Measurements from ENCODE around the gene RPE65. TPM values are rescaled to one million over a fixed set of nuclear protein-coding genes. Genes with fewer than 3 reads are reported as not detected.

The RPE65 gene
- total RNA-seq, 1 donor from 2014 or later = 0.14 TPM

DNA sequence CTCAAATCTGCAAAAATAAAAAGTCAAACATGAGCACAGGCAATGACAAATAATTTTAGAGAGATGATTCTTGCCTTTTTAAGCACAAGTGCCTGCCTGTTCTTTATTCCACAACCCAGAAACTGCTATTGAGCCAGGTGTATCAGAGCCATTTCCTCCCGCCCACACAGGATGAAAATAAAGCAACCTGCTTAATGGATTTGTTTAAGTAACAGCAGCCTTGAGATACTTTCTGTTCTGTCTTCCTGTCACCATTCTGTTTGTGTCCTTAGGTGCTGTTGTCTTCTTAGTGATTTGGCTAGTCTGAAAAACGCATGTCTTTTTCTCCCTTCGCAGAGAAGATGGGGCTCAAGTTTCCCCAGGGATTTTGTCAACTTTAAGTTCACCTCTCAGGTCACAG, 11.4 kb downstream of the RPE65 start:
- Mint-ChIP-seq H3K9me3 (peaks cover 6% of the 10 kb centered on the region), H3K4me1 (ENCODE audit: unreplicated experiment) (peaks cover 7% of the 10 kb centered on the region), H3K27ac (no peak overlapping the region), H3K4me3 (no peak overlapping the region), H3K27me3 (peaks cover 15% of the 10 kb centered on the region), H3K36me3 (no peaks in the 10 kb centered on the region)
- TF ChIP-seq, protein P1, sequence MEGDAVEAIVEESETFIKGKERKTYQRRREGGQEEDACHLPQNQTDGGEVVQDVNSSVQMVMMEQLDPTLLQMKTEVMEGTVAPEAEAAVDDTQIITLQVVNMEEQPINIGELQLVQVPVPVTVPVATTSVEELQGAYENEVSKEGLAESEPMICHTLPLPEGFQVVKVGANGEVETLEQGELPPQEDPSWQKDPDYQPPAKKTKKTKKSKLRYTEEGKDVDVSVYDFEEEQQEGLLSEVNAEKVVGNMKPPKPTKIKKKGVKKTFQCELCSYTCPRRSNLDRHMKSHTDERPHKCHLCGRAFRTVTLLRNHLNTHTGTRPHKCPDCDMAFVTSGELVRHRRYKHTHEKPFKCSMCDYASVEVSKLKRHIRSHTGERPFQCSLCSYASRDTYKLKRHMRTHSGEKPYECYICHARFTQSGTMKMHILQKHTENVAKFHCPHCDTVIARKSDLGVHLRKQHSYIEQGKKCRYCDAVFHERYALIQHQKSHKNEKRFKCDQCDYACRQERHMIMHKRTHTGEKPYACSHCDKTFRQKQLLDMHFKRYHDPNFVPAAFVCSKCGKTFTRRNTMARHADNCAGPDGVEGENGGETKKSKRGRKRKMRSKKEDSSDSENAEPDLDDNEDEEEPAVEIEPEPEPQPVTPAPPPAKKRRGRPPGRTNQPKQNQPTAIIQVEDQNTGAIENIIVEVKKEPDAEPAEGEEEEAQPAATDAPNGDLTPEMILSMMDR (conservative IDR thresholded peaks at IDR 0.05) = no peak
- DNase-seq (ENCODE audit: extremely low spot score, unreplicated experiment) = no peak

DNA sequence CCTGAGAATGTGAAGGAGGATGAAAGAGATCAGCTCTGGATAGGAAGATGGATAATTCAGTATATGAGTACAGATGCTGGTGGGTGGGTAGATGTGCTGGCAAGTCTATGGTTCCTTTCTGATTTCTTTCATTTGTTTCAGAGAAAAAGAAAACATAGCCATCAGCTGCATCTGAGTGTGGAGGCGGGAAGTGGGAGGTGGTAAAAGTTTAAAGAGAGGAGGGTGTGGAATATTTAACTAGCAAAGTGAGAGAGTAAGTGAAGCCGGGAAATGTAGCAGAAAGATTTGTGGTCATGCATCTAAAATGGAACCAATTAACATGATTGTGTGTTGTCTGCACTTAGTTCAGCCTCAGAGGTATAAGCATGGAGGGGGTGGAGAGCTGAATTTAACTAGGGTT, 16.4 kb downstream of the RPE65 start:
- H3K4me1 Mint-ChIP-seq (ENCODE audit: unreplicated experiment) = peaks cover 2% of the 10 kb centered on the region
- DNase-seq (ENCODE audit: extremely low spot score, unreplicated experiment) = no peak
- no peak overlapping the region for H3K4me3 Mint-ChIP-seq
- no peaks in the 10 kb centered on the region for H3K36me3 Mint-ChIP-seq
- no peak overlapping the region for H3K27ac Mint-ChIP-seq
- no peaks in the 10 kb centered on the region for H3K9me3 Mint-ChIP-seq
- TF ChIP-seq, protein P1 (conservative IDR thresholded peaks at IDR 0.05) = no peak
- H3K27me3 Mint-ChIP-seq = peaks cover 2% of the 10 kb centered on the region

DNA sequence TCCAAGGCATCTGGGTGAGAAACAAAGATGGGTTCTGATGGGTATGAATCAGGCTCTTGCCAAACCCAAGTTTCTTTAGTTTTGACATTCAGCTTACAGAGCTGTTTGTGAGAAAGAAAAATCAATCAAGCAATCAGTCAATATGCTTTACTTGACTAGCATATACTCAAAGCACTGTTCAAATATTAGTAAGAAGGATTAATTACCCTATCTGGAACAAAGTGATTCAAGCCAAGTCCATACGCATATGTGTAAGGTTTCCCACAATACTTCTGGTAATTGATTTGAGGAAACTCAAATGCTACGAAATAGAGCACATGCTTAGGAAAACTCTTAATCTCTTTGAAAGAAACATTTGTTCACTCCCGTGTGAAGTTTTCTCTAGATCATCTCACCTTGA, 18.7 kb downstream of the RPE65 start:
- Mint-ChIP-seq H3K27me3 (no peaks in the 10 kb centered on the region), H3K9me3 (no peaks in the 10 kb centered on the region), H3K36me3 (no peaks in the 10 kb centered on the region), H3K4me3 (no peak overlapping the region), H3K4me1 (ENCODE audit: unreplicated experiment) (no peaks in the 10 kb centered on the region), H3K27ac (no peak overlapping the region)
- DNase-seq (ENCODE audit: extremely low spot score, unreplicated experiment) = no peak
- TF ChIP-seq, protein P1 (conservative IDR thresholded peaks at IDR 0.05) = no peak

DNA sequence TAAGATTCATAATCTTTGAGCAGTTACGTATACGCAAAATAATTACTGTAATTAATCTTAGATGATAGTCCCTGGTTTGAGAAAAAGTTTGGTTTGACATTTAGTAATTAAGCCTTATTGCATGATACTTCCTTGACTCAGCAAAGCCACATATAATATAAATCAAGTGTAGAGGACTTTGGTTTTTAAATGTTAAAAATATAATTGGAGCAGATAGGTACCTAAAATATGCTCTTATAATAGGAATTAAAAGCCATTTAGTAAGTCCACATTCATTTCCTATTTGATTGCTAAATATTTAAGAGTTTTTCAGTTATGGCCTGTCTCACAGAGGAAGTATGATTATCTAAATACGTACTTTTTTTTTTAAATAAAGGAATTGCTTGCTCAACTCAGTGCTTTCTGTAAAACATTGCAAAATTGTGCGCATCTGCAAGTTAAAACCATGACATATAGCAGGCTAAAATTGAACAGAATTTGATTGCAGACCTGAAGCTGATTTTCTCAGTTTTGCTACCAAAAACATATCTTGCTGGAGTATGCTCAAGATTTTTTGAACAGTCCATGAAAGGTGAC, 20.4 kb downstream of the RPE65 start:
- no peak for DNase-seq (ENCODE audit: extremely low spot score, unreplicated experiment)
- TF ChIP-seq, protein P1 (conservative IDR thresholded peaks at IDR 0.05) = no peak
- H3K36me3 Mint-ChIP-seq = no peaks in the 10 kb centered on the region
- H3K4me3 Mint-ChIP-seq = no peak overlapping the region
- no peak overlapping the region for H3K27ac Mint-ChIP-seq
- no peaks in the 10 kb centered on the region for H3K4me1 Mint-ChIP-seq (ENCODE audit: unreplicated experiment)
- no peaks in the 10 kb centered on the region for H3K27me3 Mint-ChIP-seq
- H3K9me3 Mint-ChIP-seq = no peaks in the 10 kb centered on the region

DNA sequence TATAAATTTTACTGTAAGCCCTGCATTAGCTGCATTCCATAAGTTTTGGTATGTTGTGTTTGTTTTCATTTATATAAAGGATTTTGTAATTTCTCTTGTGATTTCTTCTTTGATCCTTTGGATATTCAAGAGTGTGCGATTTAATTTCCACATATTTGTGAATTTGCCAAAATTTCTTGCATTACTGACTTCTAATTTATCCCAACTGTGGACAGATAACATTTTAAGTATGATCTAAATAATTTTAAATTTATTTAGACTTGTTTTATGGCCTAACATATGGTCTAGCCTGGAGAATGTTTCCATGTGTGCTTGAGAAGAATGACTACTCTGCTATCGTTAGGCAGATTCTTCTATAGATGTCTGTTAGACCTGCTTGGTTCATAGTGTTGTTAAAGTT, 23.2 kb downstream of the RPE65 start:
- H3K27me3 Mint-ChIP-seq = no peaks in the 10 kb centered on the region
- no peak overlapping the region for H3K4me3 Mint-ChIP-seq
- H3K9me3 Mint-ChIP-seq = no peaks in the 10 kb centered on the region
- H3K27ac Mint-ChIP-seq = no peak overlapping the region
- TF ChIP-seq, protein P1 (conservative IDR thresholded peaks at IDR 0.05) = no peak
- no peak for DNase-seq (ENCODE audit: extremely low spot score, unreplicated experiment)
- H3K4me1 Mint-ChIP-seq (ENCODE audit: unreplicated experiment) = no peaks in the 10 kb centered on the region
- H3K36me3 Mint-ChIP-seq = no peaks in the 10 kb centered on the region

DNA sequence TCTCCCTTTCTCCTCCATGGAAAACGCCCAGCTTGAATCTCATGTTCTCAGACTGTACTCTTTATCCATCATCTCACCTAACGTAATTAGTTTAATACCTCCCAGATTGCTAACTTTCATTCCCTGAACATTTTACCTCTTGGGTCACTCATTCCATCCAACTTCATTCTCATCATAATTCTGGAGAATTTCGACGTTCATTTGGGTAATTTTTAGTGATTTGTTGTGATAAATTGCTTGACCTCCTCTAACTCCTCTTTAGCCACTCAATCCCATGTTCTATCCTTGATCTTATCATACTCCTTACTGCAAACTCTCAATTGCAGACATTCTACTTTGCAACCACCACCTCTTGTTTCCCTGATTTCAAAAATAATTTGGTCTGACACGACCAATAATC, 28.4 kb downstream of the RPE65 start:
- Mint-ChIP-seq H3K27me3 (no peaks in the 10 kb centered on the region), H3K9me3 (no peaks in the 10 kb centered on the region), H3K36me3 (no peaks in the 10 kb centered on the region), H3K4me1 (ENCODE audit: unreplicated experiment) (no peaks in the 10 kb centered on the region), H3K27ac (no peak overlapping the region), H3K4me3 (no peak overlapping the region)
- TF ChIP-seq, protein P1 (conservative IDR thresholded peaks at IDR 0.05) = no peak
- DNase-seq (ENCODE audit: extremely low spot score, unreplicated experiment) = no peak

Data from type B pancreatic cell (in vitro differentiated cells).